ENCODE results near the gene PHF21B. TPM values are rescaled to one million over a fixed set of nuclear protein-coding genes. Genes with fewer than 3 reads are reported as not detected.
A peak's percentile ranks its signal among the peaks of the same experiment; 100 is the strongest.

The PHF21B gene
- total and polyA plus RNA-seq, 2 donors (not counting 1 experiment from before 2014, with no cell fraction given): 0.17 TPM; not detected in 1

- no peak overlapping the region for H3K9ac ChIP-seq (ENCODE audit: insufficient read depth, low read length)
- no peak overlapping the region for H3K27ac ChIP-seq (ENCODE audit: insufficient read depth, low read length)
- peak overlapping the region in 1 of 4 experiments; percentile 20 for H3K4me3 ChIP-seq (replicated peaks in 1 of 4; ENCODE audit: control extremely low read depth in 1 of 4, insufficient read depth in 1 of 4, low read depth in 3 of 4, low read length in 4 of 4)
- peak overlapping the region; percentile 35 for H3K4me2 ChIP-seq (ENCODE audit: extremely low read depth, insufficient read depth, low read length)
- H2AFZ ChIP-seq (ENCODE audit: low read length): no peak overlapping the region
- H3K36me3 ChIP-seq (ENCODE audit: control insufficient read depth, insufficient read depth, low read length): no peaks in the 10 kb centered on the region
- peak; percentile 12 to 15 for DNase-seq (ENCODE audit: low read depth in 2 of 2)
- no peaks in the 10 kb centered on the region for H3K9me3 ChIP-seq (ENCODE audit: control insufficient read depth, insufficient read depth, low read depth, low read length)
- no peaks in the 10 kb centered on the region for H3K79me2 ChIP-seq (ENCODE audit: control insufficient read depth, insufficient read depth, low read length)
- no peaks in the 10 kb centered on the region for H4K20me1 ChIP-seq (ENCODE audit: control insufficient read depth, extremely low read depth, insufficient read depth, low read length)
- TF ChIP-seq, protein P1, sequence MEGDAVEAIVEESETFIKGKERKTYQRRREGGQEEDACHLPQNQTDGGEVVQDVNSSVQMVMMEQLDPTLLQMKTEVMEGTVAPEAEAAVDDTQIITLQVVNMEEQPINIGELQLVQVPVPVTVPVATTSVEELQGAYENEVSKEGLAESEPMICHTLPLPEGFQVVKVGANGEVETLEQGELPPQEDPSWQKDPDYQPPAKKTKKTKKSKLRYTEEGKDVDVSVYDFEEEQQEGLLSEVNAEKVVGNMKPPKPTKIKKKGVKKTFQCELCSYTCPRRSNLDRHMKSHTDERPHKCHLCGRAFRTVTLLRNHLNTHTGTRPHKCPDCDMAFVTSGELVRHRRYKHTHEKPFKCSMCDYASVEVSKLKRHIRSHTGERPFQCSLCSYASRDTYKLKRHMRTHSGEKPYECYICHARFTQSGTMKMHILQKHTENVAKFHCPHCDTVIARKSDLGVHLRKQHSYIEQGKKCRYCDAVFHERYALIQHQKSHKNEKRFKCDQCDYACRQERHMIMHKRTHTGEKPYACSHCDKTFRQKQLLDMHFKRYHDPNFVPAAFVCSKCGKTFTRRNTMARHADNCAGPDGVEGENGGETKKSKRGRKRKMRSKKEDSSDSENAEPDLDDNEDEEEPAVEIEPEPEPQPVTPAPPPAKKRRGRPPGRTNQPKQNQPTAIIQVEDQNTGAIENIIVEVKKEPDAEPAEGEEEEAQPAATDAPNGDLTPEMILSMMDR (conservative IDR thresholded peaks at IDR 0.05 in 1 of 2, IDR thresholded peaks at IDR 0.05 in 1 of 2; ENCODE audit: low read depth in 1 of 2, low read length in 2 of 2): no peak
- no peak for TF ChIP-seq EZH2 (IDR thresholded peaks at IDR 0.05; ENCODE audit: low read length, missing control alignments)
- peaks cover 30% of the 10 kb centered on the region for H3K27me3 ChIP-seq (ENCODE audit: control insufficient read depth, insufficient read depth, low read length)
- H3K4me1 ChIP-seq (ENCODE audit: control insufficient read depth, extremely low read depth, insufficient read depth, low read length): no peaks in the 10 kb centered on the region
Observed at GRCh38 chr22:45008186-45008681, 1.6 kb downstream of the PHF21B start.

- H3K4me3 ChIP-seq (replicated peaks in 1 of 4; ENCODE audit: control extremely low read depth in 1 of 4, insufficient read depth in 1 of 4, low read depth in 3 of 4, low read length in 4 of 4): peak overlapping the region in 1 of 4 experiments; percentile 20
- H3K36me3 ChIP-seq (ENCODE audit: control insufficient read depth, insufficient read depth, low read length): no peaks in the 10 kb centered on the region
- peaks cover 30% of the 10 kb centered on the region for H3K27me3 ChIP-seq (ENCODE audit: control insufficient read depth, insufficient read depth, low read length)
- H3K9me3 ChIP-seq (ENCODE audit: control insufficient read depth, insufficient read depth, low read depth, low read length): no peaks in the 10 kb centered on the region
- no peaks in the 10 kb centered on the region for H3K4me1 ChIP-seq (ENCODE audit: control insufficient read depth, extremely low read depth, insufficient read depth, low read length)
- H3K79me2 ChIP-seq (ENCODE audit: control insufficient read depth, insufficient read depth, low read length): no peaks in the 10 kb centered on the region
- no peak overlapping the region for H3K9ac ChIP-seq (ENCODE audit: insufficient read depth, low read length)
- TF ChIP-seq, protein P1 (conservative IDR thresholded peaks at IDR 0.05 in 1 of 2, IDR thresholded peaks at IDR 0.05 in 1 of 2; ENCODE audit: low read depth in 1 of 2, low read length in 2 of 2): no peak
- no peak for TF ChIP-seq EZH2 (IDR thresholded peaks at IDR 0.05; ENCODE audit: low read length, missing control alignments)
- H2AFZ ChIP-seq (ENCODE audit: low read length): no peak overlapping the region
- H4K20me1 ChIP-seq (ENCODE audit: control insufficient read depth, extremely low read depth, insufficient read depth, low read length): no peaks in the 10 kb centered on the region
- DNase-seq (ENCODE audit: low read depth in 2 of 2): peak; percentile 17 to 55
- no peak overlapping the region for H3K4me2 ChIP-seq (ENCODE audit: extremely low read depth, insufficient read depth, low read length)
- H3K27ac ChIP-seq (ENCODE audit: insufficient read depth, low read length): no peak overlapping the region
Observed at GRCh38 chr22:45007391-45008185, 2.2 kb downstream of the PHF21B start.

DNA sequence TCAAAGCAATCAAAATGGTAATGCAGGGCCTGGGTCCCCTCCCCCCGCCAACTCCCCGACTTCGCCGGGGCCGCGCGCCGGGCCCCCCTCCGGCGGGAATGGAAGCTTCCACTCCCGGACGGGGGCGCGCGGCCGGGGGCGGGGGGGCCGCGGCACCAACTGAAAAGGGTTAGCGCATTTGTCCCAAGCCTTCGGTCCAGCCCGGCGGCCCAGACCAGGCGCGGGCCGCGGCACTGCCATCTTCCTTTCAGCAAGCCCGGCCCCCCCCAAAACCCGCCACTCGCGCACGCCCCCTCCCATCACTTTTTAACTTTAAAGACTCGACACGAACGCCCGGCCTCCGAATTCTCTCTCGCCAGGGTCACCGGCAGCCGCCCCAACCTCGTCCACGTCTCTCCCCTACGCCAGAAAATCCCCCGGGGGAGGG, 2.8 kb downstream of the PHF21B start:
- Histone ChIP-seq H3K36me3 (ENCODE audit: control insufficient read depth, insufficient read depth, low read length) (no peaks in the 10 kb centered on the region), H3K9me3 (ENCODE audit: control insufficient read depth, insufficient read depth, low read depth, low read length) (no peaks in the 10 kb centered on the region), H3K27me3 (ENCODE audit: control insufficient read depth, insufficient read depth, low read length) (peaks cover 30% of the 10 kb centered on the region), H4K20me1 (ENCODE audit: control insufficient read depth, extremely low read depth, insufficient read depth, low read length) (no peaks in the 10 kb centered on the region), H2AFZ (ENCODE audit: low read length) (no peak overlapping the region), H3K79me2 (ENCODE audit: control insufficient read depth, insufficient read depth, low read length) (no peaks in the 10 kb centered on the region), H3K9ac (ENCODE audit: insufficient read depth, low read length) (no peak overlapping the region), H3K4me3 (replicated peaks in 1 of 4; ENCODE audit: control extremely low read depth in 1 of 4, insufficient read depth in 1 of 4, low read depth in 3 of 4, low read length in 4 of 4) (no peak overlapping the region), H3K27ac (ENCODE audit: insufficient read depth, low read length) (no peak overlapping the region), H3K4me2 (ENCODE audit: extremely low read depth, insufficient read depth, low read length) (no peak overlapping the region), H3K4me1 (ENCODE audit: control insufficient read depth, extremely low read depth, insufficient read depth, low read length) (no peaks in the 10 kb centered on the region)
- TF ChIP-seq, protein P1 (conservative IDR thresholded peaks at IDR 0.05 in 1 of 2, IDR thresholded peaks at IDR 0.05 in 1 of 2; ENCODE audit: low read depth in 1 of 2, low read length in 2 of 2): no peak
- TF ChIP-seq EZH2 (IDR thresholded peaks at IDR 0.05; ENCODE audit: low read length, missing control alignments): no peak
- no peak for DNase-seq (ENCODE audit: low read depth in 2 of 2)
